Forelimb muscle (tissue), 1 donor: ENCODE data around the gene MYLK3. TPM values are rescaled to one million over a fixed set of nuclear protein-coding genes. Genes with fewer than 3 reads are reported as not detected.

Source experiments
- DNase-seq: peaks from one replicate; pipeline ENCODE4 v3.0.0-alpha.2; 2013; ENCODE audit warnings: low read depth
- polyA plus RNA-seq: library from polyadenylated mRNA; unstranded; fragments of 120-200 nt; gene quantifications from one replicate; pipeline ENCODE4 v1.2.1, GENCODE V29; 2013; ENCODE audit not compliant: insufficient read length

MYLK3 gene
- polyA plus RNA-seq, 1 donor, result 16.5 TPM

DNA sequence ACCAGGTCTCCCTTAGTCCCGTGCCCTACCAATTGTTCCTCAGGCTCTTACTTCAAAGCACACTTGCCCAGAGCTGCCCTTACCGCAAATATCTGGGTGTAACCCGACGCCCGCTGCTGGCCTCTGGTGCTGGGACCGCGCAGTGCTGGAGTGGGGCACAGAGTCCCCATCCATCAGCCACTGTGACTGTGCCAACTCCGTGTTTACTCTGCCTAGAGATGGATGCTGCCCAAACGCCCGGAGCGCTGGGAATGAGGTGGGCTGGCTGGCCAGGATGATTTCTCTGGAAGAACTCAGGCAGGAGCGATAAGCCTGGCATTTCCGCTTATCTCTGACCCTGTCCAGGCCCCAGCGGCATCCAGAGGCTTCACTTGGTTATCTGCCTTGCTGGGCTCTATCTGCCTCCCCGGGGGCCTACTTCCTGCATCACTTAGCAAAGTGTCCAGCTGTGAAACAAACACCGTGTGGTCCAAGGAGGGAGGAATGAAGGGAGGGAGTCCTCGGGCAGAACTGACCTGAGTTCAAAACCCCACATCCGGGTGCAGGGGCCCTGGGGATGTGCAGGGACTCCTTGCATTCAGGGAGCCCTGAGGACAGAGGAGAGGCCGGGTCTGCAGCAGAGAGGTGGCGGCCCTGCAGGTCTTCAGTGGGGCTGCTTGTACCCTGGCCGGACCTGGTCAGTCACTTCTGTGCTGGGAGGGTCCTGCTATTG lies 9.4 kb upstream of the MYLK3 start:
- DNase-seq, result no peak

DNA sequence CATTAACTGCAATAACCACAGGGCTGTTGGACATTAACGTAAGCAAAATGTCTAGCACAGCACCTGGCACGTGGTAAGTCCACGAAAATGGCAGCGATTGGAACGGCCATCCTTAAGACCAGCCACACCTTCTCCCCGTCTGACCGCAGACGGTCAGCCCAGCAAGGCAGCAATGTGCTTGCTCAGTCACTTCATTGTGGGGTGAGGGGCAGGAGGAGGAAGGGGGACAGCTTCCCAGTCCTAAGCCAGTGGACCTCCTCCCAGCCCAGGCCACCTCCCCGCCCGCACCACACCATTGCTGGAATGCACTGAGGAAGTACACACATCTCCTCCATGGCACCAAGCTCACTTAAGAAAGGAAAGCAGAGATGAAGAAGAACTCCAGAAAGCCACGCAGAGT lies 8.6 kb upstream of the MYLK3 start:
- DNase-seq, result no peak

DNA sequence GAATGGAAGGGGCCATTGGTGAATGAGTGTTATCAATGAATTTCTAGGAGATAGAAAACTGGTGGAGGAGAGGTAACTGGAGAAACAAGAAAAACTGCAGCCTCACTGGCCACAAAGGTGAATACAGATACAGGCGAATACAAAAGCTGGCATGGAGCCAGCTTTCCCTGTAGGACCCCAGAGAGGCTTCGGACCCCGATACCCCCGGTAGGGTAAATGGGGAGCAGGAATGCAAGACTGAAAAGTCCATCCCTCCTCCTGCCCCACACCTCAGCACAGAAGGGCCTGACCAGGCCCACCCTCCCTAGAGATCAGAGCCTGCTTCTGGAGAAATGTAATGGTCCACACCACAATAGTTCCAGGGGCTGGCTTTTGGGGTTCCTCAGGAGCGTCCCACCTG lies 4.9 kb upstream of the MYLK3 start:
- DNase-seq, result no peak

DNA sequence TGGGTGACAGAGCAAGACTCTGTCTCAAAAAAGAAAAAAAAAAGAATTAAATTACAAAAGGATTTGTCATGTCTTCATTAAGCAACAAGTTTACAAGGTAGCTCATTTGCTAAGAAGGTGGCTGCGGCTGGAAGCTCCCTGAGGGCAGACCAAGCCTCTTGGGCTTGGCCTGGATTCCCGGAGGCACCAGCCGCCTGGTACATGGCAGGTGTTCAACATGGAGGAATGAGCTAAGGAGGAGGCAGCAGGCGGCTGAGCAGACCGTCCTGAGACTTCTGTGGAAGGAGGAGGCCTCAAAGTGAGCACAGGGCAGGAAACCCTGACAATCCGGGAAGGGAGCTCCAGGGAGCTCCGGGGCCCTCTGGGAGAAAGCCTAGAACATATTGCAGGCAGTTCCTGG lies 3.2 kb upstream of the MYLK3 start:
- DNase-seq, result no peak

DNA sequence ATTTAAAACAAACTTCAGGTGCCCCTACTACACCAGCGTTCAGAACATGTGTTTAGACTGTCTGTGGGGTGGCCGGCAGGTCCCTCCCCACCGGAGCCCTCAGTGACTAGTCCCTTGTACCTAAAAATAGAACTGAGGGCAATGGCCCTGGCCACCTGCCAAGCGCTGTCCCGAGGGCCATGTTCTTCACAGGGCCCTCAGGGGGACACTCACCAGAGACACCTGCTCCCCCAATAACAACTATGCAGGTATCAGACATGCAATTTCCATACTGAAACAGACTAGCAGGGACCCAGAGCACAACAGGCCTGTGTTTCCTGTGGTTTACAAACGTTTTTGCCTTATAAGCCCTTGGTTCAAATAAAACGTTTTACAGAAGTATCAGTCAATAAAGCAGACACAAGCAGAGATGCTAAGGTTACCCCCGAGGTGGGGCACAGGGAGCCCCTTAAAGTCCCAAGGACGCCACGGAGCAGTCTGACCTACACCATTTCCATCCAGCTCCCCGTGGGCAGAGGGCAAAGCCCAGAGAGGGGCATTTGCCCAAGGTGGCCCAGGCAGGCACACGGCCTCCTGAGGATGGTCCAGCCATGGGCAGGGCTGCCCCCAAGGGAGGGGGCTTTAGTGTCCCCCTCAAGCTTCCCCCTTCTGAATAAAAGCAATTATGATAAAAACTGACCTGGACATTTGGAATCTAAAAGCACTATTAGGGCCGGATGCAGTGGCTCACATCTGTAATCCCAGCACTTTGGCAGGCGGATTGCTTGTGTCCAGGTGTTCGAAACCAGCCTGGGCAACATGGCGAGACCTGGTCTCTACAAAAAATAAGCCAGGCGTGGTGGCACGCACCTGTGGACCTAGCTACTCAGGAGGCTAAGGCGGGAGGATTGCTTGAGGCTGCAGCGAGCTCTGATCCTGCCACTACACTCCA lies 896 bp upstream of the MYLK3 start:
- DNase-seq, result no peak

DNA sequence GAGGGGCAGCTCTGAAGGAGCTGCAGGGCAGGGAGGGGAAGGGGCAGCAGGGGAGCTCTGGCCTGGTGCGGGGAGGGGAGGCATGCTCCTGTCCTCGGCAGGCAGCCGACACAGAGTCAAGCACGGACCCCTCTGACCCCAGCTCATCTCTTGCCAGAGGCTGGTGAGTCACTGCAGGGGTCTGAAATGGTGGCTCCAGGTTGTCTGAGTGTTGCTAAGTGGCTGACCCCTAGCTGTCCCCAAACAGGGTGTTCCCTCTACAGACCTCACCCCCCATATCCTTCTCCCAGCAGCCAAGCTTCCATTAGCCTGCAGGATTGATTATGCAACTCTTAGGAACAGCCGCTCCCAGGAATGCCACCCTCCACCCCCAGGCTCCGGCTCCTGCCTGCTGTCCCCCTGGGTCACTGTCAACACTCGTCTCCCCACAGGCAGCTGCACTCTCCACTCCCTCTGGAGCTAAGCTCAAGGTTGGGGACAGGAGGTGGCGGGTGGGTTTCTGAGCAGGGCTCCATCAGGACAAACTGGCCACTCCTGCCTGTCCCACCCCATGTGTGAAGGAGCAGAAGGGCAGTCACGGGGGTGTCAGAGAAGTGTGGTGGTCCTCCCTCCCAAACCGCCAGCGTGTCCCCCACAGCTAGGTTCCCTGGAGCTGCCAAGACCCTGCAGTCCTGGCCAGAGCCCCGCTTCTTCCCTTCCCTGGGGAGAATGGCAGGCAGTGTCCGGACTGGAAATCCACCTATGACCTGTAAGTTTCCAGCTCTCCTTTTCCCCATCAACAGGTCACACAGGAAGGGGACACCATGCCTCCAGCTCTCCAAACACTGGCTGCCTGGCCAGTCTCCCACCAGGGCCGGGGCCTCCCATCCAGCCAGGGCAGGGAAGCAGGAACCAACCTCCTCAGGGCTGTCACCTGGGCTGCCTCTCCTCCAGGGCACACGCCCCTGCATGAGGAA lies 1.0 kb downstream of the MYLK3 start:
- no peak for DNase-seq

DNA sequence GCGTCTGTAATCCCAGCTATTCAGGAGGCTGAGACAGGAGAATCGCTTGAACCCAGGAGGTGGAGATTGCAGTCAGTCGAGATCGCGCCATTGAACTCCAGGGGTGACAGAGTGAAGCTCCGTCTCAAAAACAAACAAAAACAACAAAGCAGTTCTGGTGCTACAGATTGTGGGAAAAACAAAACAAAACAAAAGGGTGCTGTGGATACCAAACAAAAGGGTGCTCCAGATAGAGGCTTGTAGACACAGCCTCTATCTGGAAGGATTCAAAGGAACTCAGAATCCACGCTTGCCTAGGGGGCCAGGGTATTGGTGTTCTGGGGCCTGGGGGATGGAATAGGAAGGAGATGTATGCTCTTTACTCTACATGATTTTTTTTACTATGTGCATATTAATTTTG lies 2.5 kb downstream of the MYLK3 start:
- DNase-seq, result no peak

DNA sequence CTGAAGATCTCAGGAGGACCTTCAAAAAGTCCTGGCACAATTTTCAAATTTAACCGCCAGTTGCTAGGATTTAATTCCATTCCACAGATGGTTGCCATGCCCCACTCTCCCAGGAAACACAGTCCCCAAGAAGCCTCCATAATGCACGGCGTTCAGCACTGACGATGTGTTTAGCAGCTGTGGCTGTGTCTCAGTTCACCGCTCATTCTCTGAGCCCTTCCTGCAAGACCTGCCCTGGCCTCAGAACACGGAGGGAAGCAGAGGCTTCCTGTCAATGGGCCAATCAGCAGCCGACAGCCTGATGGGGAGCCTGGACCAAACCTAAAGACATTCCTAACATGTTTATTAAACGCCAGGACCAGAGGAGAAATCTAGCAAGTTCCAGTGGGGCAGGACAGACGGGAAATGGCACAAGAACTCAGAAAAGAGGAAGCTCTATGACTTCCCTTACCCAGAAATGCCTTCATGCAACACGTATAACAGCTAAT lies 4.9 kb downstream of the MYLK3 start:
- no peak for DNase-seq

DNA sequence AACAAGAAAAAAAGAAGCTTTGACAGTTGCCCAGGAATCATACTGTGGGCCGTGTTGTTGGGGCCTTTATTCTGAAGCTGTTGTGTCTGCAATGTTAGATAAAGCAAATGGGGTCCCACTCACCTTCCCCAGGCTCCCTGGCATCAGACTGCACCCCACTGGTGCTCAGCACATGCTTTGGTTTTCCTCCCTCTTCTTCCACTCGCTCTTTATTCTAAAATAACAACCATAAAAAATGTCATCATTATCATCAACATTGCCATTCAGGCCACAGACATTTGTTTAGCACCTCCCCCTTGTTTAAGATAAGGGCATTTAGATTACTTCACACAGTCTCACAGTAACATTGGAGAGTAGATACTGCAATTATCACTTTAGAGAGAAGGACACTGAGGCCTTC lies 8.2 kb downstream of the MYLK3 start:
- no peak for DNase-seq

DNA sequence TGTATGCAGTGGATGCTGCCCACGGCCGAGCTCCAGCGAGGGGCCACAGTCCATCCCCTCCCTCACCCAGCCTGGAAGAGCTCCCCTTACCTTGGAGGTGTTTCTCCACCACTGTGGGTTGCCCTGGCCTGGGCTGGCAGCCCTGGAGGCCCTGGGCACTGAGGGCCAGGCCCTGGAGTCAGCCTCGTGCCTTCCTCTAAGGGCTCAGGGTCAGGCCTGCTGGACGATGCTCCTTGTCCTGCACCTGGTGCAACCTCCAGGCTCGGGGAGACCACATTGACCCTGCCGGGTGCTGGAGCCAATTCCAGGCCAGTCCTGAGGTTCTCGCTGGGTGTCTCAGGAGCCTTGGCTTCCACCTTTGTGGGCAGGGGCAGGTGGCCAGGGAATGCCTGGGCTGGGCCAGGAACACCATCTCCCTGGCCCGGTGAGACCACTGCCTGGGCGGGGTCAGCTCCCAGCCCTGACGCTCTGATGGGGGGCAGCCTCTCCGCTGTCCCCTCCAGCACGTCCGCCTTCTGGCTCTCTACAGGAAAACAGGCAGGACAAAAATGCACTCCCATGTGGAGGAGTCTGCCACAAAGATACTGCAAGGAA lies 10.4 kb downstream of the MYLK3 start:
- DNase-seq, result no peak

DNA sequence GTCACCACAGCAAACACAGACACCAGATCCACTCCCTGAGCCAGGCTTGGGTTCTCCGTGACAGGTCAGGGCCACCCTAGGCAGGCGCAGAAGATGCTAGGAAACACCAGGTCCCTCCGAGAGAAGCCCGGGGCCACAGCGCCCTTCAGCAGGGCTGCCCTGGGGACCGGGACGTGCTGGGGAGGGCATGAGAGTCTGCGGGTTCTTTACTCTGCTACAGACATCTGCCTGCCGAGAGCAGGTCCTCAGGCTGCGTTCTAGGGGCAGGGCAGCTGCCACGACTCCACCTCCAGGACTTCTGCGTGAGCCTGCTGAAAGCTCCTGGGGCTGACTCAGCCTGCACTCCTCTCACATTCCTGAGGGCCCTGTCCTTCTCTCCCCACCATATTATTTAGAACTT lies 11.4 kb downstream of the MYLK3 start:
- no peak for DNase-seq

DNA sequence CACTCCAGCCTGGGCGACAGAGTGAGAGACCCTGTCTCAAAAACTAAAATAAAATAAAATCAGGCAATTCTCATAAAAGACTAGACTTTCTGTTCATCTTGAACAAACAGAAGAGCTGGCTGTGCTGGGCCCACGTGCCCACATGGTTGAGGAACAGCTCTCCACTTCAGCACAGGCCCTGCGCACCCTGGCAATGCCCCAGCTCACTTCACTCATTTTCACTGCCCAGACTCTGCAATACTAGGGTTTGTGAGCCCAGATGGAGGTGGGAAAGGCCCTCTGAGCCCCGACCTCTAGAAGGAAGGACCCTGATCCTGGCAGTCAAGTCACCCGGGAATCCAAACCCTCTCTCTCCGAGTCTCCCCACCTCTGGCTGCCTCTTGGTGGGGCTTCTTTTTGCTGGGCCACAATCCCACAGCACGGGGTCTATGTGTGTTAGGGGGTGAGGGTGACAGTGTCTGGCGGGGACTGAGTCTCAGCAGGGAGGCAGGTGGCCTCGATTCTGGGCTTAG lies 14.8 kb downstream of the MYLK3 start:
- DNase-seq, result no peak

DNA sequence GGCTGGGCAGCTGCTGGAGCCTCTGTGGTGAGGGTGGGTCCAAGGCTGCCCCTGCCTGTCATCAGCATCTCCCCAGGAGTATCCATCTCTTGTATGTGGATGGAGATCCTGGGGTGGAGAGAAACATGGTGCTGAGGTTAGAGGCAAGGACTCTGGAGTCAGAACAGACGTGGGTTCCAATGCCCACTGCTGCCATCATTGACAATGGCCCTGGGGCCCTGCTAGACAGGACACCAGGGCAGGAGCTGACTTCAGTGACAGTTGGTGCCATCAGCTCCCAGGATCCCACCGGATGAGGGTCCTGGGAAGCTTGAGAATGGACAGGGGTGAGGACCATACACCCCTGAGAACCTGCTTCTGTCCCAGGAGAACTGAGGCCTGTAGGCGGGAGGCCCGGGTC lies 15.6 kb downstream of the MYLK3 start:
- no peak for DNase-seq

DNA sequence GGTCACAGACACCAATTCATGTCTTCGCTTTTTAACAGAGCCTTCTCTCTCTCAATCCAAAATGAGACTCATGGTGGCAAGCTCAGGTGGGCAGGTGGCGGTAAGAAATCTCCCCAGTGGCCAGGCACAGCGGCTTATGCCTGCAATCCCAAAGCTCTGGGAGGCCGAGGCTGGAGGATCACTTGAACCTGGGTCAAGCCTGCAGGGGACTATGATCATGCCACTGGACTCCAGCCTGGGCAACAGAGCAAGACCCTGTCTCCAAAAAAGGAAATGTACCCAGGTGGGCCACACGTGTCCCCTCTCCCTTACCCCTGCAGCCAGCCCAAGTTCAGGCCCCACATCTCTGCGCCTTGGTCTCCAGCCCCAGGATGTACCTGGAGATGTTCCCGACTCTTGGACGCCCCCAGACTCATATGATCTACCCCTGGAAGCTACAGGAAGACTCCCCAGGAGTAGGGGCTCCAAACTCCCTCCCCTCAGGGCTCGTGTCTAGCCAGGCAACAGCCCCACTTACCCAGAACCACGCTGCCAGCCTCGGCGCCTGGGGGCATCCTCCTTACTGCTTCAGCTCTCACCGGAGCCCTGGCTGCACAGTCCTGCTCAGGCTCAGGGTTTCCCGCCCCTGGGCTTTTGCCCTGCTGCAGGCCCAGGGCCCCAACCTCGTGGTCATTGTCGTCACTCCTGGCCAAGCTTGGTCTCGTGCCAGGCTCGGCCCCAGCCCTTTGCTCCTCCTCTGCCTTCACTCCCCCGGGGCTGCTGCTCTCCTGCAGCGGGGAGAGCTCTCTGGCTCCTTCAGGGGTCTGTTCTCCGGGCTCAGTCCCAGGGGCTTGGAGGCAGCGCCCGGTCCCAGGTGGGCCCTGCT lies 16.2 kb downstream of the MYLK3 start:
- DNase-seq, result no peak

DNA sequence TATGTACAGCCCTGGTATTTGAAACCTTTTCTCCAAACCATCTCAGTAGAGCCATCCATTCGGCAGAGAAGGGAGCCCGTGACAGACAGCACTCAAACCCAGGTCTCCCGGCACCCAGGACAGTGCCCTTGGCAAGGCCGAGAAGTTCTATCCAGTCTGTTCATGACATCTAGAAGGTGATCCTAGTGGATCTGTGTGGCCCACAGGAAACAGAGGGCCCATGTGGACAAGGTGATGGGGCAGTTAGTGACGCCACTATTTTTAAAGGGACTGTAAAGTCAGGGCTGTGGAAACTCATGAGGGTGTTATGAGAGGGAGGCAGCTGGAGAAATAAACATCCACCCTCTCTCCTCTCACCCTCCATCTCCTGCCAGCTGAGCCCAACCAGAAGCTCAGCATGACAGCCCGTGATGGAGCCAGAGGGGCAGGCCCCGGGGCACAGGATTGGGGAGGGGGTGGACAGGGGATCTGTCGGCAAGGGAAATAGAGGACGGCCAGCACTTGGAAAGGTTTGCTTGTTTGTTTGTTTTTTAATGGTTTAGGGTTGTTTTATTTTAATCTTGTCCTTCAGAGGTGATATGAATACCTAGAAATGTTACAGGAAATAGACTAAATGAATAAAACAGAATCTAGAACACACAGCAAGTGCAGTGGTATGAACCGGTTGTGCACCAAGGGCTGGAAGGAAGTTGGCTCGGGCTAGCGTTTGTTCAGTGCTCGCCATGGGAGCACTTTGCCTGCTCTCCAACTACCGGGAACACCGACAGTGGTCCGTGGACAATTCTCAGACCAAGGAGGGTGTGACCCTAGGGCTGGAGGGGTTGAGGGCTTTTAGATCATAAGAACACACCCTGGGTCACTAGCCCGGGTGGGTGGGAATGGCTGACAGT lies 17.1 kb downstream of the MYLK3 start:
- no peak for DNase-seq

DNA sequence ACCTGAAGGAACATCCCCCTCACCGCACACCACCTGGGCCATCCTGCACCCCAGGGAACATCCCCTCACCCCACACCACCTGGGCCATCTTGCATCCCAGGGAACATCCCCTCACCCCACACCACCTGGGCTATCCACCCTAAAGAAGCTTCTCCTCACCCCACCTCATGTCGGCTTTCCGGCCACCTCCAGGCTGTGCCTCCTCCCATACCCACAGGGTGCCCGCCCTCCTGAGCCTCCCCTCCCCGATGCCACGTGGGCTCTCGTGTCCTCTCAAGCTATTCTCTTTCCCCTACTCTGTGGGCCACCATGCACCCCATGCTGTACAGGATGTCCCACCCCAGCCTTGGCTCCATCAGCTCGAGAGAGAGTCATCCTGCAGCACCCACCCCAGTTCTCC lies 18.0 kb downstream of the MYLK3 start:
- DNase-seq, result no peak

DNA sequence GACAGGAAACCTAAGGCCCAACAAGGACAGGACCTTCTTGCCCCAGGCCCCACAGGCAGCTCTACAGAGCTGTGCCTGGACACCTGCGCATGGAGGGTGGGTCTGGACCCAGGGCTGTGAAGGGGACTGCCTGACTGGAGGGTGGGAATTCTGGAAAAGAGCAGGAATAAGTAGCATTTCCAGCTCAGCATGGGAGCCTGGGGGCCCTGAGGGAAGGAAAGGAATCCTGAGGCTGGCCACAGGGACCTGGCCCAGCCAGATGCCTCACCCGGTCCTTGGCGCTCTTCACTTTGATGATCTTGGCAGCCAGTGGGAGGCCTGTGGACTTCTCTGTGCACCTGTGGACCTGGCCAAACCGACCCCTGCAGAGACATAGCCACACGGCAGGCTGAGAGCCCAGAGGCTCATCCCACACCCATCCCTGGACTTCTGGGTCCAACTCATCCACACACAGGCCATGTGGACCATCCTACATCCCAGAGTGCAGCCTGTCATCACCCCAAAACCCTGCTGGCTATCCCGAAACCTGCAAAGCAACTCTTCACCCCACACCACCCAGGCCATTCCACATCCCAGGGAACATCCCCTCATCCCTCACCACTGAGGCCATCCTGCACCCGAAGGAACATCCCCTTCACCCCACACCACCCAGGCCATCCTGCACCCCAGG lies 18.7 kb downstream of the MYLK3 start:
- no peak for DNase-seq

DNA sequence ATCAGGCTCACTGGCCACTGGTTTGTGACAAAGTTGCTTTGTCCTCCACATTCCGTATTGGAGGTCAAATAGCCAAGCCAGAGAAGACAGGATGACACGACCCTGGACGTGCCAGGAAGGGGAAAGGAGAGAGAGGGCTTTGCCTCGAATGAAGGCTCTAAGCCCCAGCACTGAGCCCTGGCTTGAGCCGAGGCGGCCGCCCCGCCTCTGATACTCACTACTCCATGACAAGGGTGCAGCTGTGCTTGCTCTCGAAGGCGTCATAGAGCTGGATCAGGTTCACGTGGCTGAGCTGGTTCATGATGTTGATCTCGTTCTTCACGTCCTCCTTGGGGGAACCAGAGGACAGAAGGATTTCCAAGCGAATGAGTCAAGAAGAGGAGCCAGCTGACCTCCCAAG lies 19.3 kb downstream of the MYLK3 start:
- no peak for DNase-seq

DNA sequence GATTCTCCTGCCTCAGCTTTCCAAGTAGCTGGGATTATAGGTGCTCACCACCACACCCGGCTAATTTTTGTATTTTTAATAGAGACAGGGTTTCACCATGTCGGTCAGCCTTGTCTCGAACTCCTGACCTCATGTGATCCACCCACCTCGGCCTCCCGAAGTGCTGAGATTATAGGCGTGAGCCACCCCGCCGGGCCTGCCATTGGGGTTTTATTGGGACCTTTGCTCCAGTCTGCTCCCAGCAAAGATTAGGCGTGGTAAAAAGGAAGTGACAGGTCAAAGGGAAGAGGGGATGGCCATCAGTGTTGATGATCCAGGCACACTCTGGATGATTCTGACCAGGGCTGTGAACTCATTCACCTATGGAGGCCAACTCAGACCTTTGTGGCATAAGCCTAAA lies 20.5 kb downstream of the MYLK3 start:
- DNase-seq, result no peak
